Measurements from ENCODE around the gene SLC35D3. TPM values are rescaled to one million over a fixed set of nuclear protein-coding genes. Genes with fewer than 3 reads are reported as not detected.
"Not testable (repeated sequence)": the region's sequence is repeated elsewhere in the genome, so short reads cannot be mapped to it uniquely, and the experiment has no call there.

SLC35D3 gene, protein sequence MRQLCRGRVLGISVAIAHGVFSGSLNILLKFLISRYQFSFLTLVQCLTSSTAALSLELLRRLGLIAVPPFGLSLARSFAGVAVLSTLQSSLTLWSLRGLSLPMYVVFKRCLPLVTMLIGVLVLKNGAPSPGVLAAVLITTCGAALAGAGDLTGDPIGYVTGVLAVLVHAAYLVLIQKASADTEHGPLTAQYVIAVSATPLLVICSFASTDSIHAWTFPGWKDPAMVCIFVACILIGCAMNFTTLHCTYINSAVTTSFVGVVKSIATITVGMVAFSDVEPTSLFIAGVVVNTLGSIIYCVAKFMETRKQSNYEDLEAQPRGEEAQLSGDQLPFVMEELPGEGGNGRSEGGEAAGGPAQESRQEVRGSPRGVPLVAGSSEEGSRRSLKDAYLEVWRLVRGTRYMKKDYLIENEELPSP
- not detected for polyA plus RNA-seq

GRCh38 chr6:136921936-136922684 is at the start of gene SLC35D3:
TSS of gene SLC35D3 (plus strand) at chr6:136922301. CDS start at chr6:136922429, 128 bp downstream.
- H3K4me1 Mint-ChIP-seq = peaks cover 13 to 14% (median 14%) of the 10 kb centered on the region in 3 donors
- H3K27me3 Mint-ChIP-seq = peaks cover 41% of the 10 kb centered on the region
- no peaks in the 10 kb centered on the region for H3K9me3 Mint-ChIP-seq
- H3K4me3 Mint-ChIP-seq = peak within 1 kb of the TSS; percentile 60 to 93 (median 86)
- peak within 1 kb of the TSS in 1 of 3 donors; percentile 53 for H3K27ac Mint-ChIP-seq
- H3K36me3 Mint-ChIP-seq = peaks cover 4% of the 10 kb centered on the region

GRCh38 chr6:136873748-136874147 is 48.4 kb upstream of the SLC35D3 start:
- H3K36me3 Mint-ChIP-seq = peaks cover 24% of the 10 kb centered on the region
- H3K4me3 Mint-ChIP-seq = no peak overlapping the region
- no peaks in the 10 kb centered on the region for H3K27me3 Mint-ChIP-seq
- no peak overlapping the region for H3K27ac Mint-ChIP-seq
- H3K4me1 Mint-ChIP-seq = peaks cover 0 to 2% (median 0%) of the 10 kb centered on the region in 3 donors
- H3K9me3 Mint-ChIP-seq = peaks cover 3 to 19% (median 13%) of the 10 kb centered on the region in 3 donors

GRCh38 chr6:136876469-136876868 is 45.6 kb upstream of the SLC35D3 start:
- H3K27me3 Mint-ChIP-seq, H3K4me1 Mint-ChIP-seq, H3K27ac Mint-ChIP-seq, H3K4me3 Mint-ChIP-seq: not testable (repeated sequence)
- Mint-ChIP-seq H3K9me3 (peaks cover 3 to 19% (median 13%) of the 10 kb centered on the region in 3 donors), H3K36me3 (peaks cover 24% of the 10 kb centered on the region)

DNA sequence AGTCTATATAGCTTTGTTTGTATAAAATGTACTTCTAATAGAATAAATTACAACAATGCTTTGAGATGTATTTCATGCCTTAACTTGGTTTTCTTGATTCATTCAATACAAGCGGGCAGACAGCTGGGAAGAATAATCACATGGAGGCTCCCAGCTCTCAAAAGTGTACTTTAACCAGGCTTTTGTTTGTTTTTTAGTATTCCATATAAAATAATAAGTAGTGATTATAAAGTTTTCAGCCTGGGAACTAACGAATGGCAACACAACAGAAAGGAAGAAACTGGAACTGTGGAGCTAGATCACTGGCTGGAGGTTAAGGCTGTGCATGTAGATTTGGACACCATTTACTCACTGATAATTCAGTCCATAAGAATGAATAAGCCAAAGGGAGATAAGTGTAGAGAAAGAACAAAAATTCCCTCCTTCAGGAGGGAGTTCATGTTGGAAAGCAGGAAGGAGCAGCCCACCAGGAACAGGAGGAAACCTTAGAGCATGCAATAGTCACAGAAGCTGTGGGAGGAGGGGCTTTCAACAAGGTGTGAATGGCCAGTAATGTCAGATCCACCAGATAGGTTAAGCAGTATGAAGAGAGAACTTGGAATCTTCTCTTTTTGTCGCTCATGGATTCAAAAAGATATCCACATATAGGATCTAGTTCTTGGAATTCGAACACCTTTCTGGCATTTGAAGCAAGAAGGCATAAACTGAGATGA is 41.2 kb upstream of the SLC35D3 start:
- no peak overlapping the region for H3K27ac Mint-ChIP-seq

GRCh38 chr6:136886091-136886490 is 36.0 kb upstream of the SLC35D3 start:
- H3K27ac Mint-ChIP-seq = no peak overlapping the region
- peaks cover 2% of the 10 kb centered on the region for H3K36me3 Mint-ChIP-seq
- peaks cover 0 to 8% (median 1%) of the 10 kb centered on the region in 3 donors for H3K4me1 Mint-ChIP-seq
- H3K9me3 Mint-ChIP-seq = no peaks in the 10 kb centered on the region
- H3K4me3 Mint-ChIP-seq = no peak overlapping the region
- H3K27me3 Mint-ChIP-seq = no peaks in the 10 kb centered on the region

More for the DNA sequence above, 41.2 kb upstream of the SLC35D3 start:
- Mint-ChIP-seq H3K36me3 (peaks cover 4% of the 10 kb centered on the region), H3K27me3 (no peaks in the 10 kb centered on the region), H3K4me3 (no peak overlapping the region), H3K4me1 (peaks cover 0 to 2% (median 0%) of the 10 kb centered on the region in 3 donors), H3K9me3 (peaks cover 0 to 2% (median 1%) of the 10 kb centered on the region in 3 donors)

GRCh38 chr6:136887953-136888352 is 34.1 kb upstream of the SLC35D3 start:
- Mint-ChIP-seq H3K27me3 (no peaks in the 10 kb centered on the region), H3K36me3 (peaks cover 2% of the 10 kb centered on the region)

DNA sequence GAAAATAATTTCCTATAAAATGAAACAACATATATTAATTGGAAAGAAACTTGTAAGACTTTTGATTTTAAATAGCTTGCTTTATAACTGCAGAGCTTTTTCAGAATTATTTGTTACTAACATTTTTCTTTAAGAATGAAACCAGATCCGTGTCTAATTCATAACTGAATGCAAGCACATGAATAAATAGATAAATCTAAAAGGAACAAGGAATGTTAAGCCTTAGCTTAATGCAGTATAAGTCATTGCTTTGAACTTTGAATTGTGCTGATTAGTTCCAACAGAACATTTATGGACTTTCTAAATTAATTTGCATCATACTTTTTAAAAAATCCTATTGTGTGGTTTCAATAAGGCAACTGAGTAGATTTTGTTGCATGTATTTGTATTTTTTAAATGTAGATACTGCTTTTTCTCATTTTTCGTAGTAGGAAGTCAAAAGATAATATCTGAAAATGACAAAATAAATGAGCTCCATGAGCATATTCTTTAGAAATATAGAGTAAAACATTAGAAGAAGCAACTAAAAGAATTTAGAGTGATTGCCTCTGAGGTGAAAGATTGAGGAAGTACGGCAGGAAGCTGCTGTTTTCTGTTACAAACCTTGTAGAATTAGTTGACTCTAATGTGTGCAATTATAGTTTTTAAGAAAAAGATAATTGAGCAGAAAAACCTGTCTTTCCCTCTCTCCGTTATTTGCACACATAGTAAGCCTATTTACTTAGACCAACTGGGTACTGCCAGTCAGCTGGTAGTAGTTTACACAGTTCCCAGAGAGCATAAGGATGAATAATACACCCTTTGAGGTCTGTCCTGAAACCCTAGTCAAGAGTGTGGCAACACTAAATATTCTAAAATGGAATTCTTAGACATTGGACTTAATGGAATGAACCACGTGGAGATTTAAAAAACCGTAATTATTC is 32.6 kb upstream of the SLC35D3 start:
- Mint-ChIP-seq H3K27me3 (no peaks in the 10 kb centered on the region), H3K27ac (no peak overlapping the region), H3K4me1 (peaks cover 1 to 8% (median 2%) of the 10 kb centered on the region in 3 donors), H3K4me3 (no peak overlapping the region), H3K9me3 (no peaks in the 10 kb centered on the region), H3K36me3 (peaks cover 5% of the 10 kb centered on the region)

More at GRCh38 chr6:136887953-136888352, 34.1 kb upstream of the SLC35D3 start:
- Mint-ChIP-seq H3K27ac (no peak overlapping the region), H3K4me3 (no peak overlapping the region), H3K9me3 (no peaks in the 10 kb centered on the region), H3K4me1 (peaks cover 0 to 8% (median 1%) of the 10 kb centered on the region in 3 donors)

DNA sequence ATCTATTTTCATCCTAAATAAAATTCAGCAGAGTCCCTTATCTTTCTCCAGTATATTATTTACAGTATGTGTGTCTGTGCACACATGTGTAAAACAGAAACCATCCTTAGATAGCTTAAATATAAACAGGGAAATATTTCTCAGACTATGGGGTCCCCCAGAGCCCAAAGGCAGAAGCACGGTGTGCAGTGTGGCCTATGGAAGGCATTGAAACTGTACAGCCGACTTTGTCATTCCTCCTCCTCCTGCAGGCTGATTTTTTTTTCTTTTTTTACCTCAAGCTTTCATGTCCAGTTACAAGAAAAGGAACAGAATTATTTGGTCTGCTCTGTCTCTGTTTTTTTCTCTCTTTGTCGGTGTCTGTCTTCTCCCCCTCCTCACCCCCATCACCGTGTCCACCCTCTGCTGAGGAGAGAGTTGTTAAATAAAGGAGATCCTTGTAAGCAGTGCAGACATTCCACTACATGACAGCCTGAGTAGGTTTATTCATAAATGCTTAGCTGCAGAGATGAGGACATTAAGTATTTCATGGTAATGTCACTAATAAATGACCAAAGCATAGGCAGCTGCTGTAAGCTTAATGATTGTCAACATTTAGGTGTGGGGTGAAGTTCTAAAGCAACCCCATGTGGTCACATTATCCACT is 31.8 kb upstream of the SLC35D3 start:
- Mint-ChIP-seq H3K36me3 (peaks cover 5% of the 10 kb centered on the region), H3K27ac (no peak overlapping the region), H3K4me3 (no peak overlapping the region), H3K9me3 (no peaks in the 10 kb centered on the region), H3K4me1 (peaks cover 1 to 8% (median 2%) of the 10 kb centered on the region in 3 donors), H3K27me3 (no peaks in the 10 kb centered on the region)

- Mint-ChIP-seq H3K27me3 (no peaks in the 10 kb centered on the region), H3K4me1 (peaks cover 1 to 8% (median 2%) of the 10 kb centered on the region in 3 donors), H3K27ac (no peak overlapping the region), H3K36me3 (peaks cover 8% of the 10 kb centered on the region), H3K9me3 (no peaks in the 10 kb centered on the region), H3K4me3 (no peak overlapping the region)
Measured at GRCh38 chr6:136890986-136891385, 31.1 kb upstream of the SLC35D3 start.

DNA sequence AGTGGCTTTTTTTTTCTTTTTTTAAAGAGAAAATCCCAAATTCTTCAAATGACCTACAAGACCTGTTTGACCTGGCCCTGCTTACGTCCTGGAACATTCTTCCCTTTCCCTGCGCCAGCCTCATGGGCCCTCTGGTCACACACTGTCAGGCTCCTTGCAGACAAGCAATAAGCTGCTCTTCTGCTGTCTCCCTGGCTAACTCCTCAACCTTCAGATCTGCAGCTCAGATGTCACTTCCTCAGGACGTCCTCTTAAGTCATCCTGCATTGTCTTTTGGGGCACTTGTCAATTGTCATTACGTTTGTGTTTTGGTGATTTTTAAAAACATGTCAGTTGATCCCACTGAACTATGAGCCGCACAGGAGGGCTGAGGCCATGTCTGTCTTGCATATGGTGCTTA is 28.9 kb upstream of the SLC35D3 start:
- H3K4me1 Mint-ChIP-seq = peaks cover 1 to 8% (median 2%) of the 10 kb centered on the region in 3 donors
- H3K27me3 Mint-ChIP-seq = no peaks in the 10 kb centered on the region
- no peaks in the 10 kb centered on the region for H3K9me3 Mint-ChIP-seq
- H3K4me3 Mint-ChIP-seq = no peak overlapping the region
- H3K27ac Mint-ChIP-seq = peak overlapping the region in 1 of 3 donors; percentile 63
- H3K36me3 Mint-ChIP-seq = peaks cover 10% of the 10 kb centered on the region

DNA sequence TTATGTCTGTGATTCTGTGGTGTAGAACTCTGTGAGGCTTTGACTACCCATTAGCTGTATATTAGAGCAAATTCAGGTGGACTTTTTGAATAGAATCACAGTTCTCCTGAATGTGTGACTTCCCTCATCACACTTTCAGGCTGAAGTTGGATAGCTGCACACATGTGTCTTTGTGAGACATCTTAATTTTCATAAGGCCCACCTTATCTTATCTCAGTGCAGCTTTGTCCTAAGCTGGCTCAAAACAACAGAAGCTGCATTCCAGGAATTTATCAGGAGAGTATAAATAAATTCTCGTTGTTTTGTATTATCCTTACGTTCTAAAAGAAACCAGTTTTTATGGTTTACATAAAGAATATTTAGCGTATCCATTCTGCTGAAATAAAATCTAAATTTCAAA is 26.2 kb upstream of the SLC35D3 start:
- Mint-ChIP-seq H3K4me1 (peaks cover 0 to 2% (median 0%) of the 10 kb centered on the region in 3 donors), H3K36me3 (peaks cover 14% of the 10 kb centered on the region), H3K27ac (no peak overlapping the region), H3K27me3 (no peaks in the 10 kb centered on the region), H3K4me3 (no peak overlapping the region), H3K9me3 (no peaks in the 10 kb centered on the region)

DNA sequence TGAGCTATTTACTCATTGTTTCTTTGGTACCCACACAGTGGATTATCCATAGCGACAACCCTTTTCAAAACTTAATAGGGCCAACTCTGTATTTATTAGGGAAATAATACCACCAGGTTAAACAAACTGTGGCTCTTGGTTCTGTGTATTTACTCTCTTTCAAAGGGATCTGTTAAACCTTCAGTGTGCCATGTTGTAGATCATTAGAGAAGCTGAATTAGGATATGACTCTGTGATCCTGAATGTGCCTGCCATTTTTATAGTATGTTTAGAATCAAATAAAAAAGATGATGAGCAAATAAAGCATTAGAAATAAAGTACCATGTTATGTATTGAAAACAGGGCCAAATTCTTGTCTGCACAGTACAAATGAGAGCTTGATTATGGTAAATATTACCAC is 25.0 kb upstream of the SLC35D3 start:
- Mint-ChIP-seq H3K4me1 (peaks cover 0 to 2% (median 0%) of the 10 kb centered on the region in 3 donors), H3K4me3 (no peak overlapping the region), H3K36me3 (peaks cover 16% of the 10 kb centered on the region)

DNA sequence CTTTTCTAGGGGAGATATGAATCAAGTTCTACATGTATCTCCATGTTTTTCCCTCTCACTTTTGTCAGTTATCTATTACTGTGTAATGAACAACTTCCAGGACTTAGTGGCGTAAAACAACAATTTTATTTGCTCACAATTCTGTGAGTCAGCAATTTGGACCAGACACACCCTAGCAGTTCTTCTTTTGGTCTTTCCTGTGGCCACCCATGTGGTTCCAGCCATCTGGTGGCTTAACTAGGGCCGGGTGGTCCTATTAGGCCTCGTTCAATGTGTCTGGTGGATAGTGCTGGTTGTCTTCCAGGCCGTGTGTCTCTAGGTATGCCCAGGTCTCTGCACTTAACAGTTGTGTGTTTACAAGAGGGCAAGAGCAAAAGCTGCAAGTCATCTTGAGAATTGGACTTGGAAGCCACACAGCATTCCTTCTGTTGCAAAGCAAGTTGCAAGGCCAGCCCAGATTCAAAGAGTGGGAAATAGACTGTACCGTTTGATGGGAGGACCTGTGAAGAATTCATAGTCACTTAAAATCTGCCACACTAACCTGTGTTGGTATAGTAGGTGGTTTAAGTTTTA is 20.8 kb upstream of the SLC35D3 start:
- peaks cover 11% of the 10 kb centered on the region for H3K36me3 Mint-ChIP-seq

More for the DNA sequence above, 25.0 kb upstream of the SLC35D3 start:
- Mint-ChIP-seq H3K27ac (no peak overlapping the region), H3K27me3 (no peaks in the 10 kb centered on the region), H3K9me3 (no peaks in the 10 kb centered on the region)

More for the DNA sequence above, 20.8 kb upstream of the SLC35D3 start:
- H3K4me1 Mint-ChIP-seq = no peaks in the 10 kb centered on the region
- H3K4me3 Mint-ChIP-seq = no peak overlapping the region
- no peaks in the 10 kb centered on the region for H3K27me3 Mint-ChIP-seq
- H3K9me3 Mint-ChIP-seq = peaks cover 0 to 2% (median 0%) of the 10 kb centered on the region in 3 donors
- no peak overlapping the region for H3K27ac Mint-ChIP-seq
